ENCODE data around the gene CYP26B1.
A peak's percentile ranks its signal among the peaks of the same experiment; 100 is the strongest.

CYP26B1 gene

GRCh38 chr2:72118951-72119350 lies 28.7 kb downstream of the CYP26B1 start:
- Histone ChIP-seq H3K4me3 (ENCODE audit: control insufficient read depth in 1 of 7, extremely low read depth in 1 of 7, insufficient read depth in 4 of 7, low read depth in 2 of 7, low read length in 6 of 7) (no peak overlapping the region), H3K4me1 (ENCODE audit: control extremely low read depth in 1 of 4, control insufficient read depth in 4 of 4, insufficient read depth in 4 of 4, low read length in 3 of 4) (peaks cover 0 to 3% (median 0%) of the 10 kb centered on the region in 4 experiments), H3K9me3 (ENCODE audit: control extremely low read depth in 1 of 5, control insufficient read depth in 4 of 5, insufficient read depth in 2 of 5, low read depth in 1 of 5, low read length in 4 of 5) (peaks cover 0 to 4% (median 4%) of the 10 kb centered on the region in 5 experiments), H3K27me3 (replicated peaks in 2 of 5; ENCODE audit: control insufficient read depth in 4 of 5, insufficient read depth in 5 of 5, low read length in 4 of 5) (no peaks in the 10 kb centered on the region), H3K27ac (ENCODE audit: insufficient read depth in 1 of 2, low read depth in 1 of 2, low read length in 2 of 2, poor library complexity in 1 of 2, severe bottlenecking in 2 of 2) (no peak overlapping the region), H3K36me3 (ENCODE audit: control insufficient read depth in 4 of 4, insufficient read depth in 4 of 4, low read length in 3 of 4) (no peaks in the 10 kb centered on the region)
- POLR2A ChIA-PET, result no interaction called here
- 100% methylated on average over 4 of the region's 6 CpGs for WGBS (ENCODE audit: insufficient coverage)
- no peak for DNase-seq
- CTCF ChIA-PET, result no interaction called here

- DNase-seq, result no peak
- Histone ChIP-seq H3K27me3 (replicated peaks in 2 of 5; ENCODE audit: control insufficient read depth in 4 of 5, insufficient read depth in 5 of 5, low read length in 4 of 5) (no peaks in the 10 kb centered on the region), H3K36me3 (ENCODE audit: control insufficient read depth in 4 of 4, insufficient read depth in 4 of 4, low read length in 3 of 4) (no peaks in the 10 kb centered on the region), H3K9me3 (ENCODE audit: control extremely low read depth in 1 of 5, control insufficient read depth in 4 of 5, insufficient read depth in 2 of 5, low read depth in 1 of 5, low read length in 4 of 5) (peaks cover 0 to 4% (median 4%) of the 10 kb centered on the region in 5 experiments), H3K27ac (ENCODE audit: insufficient read depth in 1 of 2, low read depth in 1 of 2, low read length in 2 of 2, poor library complexity in 1 of 2, severe bottlenecking in 2 of 2) (no peak overlapping the region), H3K4me1 (ENCODE audit: control extremely low read depth in 1 of 4, control insufficient read depth in 4 of 4, insufficient read depth in 4 of 4, low read length in 3 of 4) (peaks cover 0 to 3% (median 0%) of the 10 kb centered on the region in 4 experiments), H3K4me3 (ENCODE audit: control insufficient read depth in 1 of 7, extremely low read depth in 1 of 7, insufficient read depth in 4 of 7, low read depth in 2 of 7, low read length in 6 of 7) (no peak overlapping the region)
- POLR2A ChIA-PET, result no interaction called here
- 97% methylated on average over 6 of the region's 6 CpGs for WGBS (ENCODE audit: insufficient coverage)
- CTCF ChIA-PET, result no interaction called here
These were observed 29.3 kb downstream of the CYP26B1 start for GRCh38 chr2:72118386-72118785.

DNA sequence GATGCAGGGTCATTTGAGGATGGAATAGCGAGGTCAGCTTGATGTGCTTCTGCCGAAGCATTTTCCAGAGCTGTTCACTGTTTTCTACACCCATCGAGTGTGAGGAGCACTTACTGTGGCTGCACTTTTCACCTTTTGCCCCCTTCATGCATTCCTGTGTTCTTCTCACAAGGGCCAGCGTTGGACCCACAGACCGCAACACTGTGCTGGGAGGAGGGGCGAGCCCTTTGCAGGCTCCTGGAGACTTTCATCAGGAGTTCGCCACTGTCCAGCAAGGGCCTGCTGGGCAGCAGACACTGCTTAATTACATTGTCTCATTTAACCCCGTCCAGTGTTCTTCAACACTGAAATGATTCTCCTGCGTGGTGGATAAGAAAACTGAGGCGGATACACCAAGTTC lies 29.9 kb downstream of the CYP26B1 start:
- no peaks in the 10 kb centered on the region for H3K27me3 ChIP-seq (replicated peaks in 2 of 5; ENCODE audit: control insufficient read depth in 4 of 5, insufficient read depth in 5 of 5, low read length in 4 of 5)
- no peak overlapping the region for H3K4me3 ChIP-seq (ENCODE audit: control insufficient read depth in 1 of 7, extremely low read depth in 1 of 7, insufficient read depth in 4 of 7, low read depth in 2 of 7, low read length in 6 of 7)
- ChIA-PET CTCF (no interaction called here), POLR2A (no interaction called here)
- H3K36me3 ChIP-seq (ENCODE audit: control insufficient read depth in 4 of 4, insufficient read depth in 4 of 4, low read length in 3 of 4), result no peaks in the 10 kb centered on the region
- peaks cover 0 to 3% (median 0%) of the 10 kb centered on the region in 4 experiments for H3K4me1 ChIP-seq (ENCODE audit: control extremely low read depth in 1 of 4, control insufficient read depth in 4 of 4, insufficient read depth in 4 of 4, low read length in 3 of 4)
- 96% methylated on average over 8 of the region's 10 CpGs for WGBS (ENCODE audit: insufficient coverage)
- peaks cover 0 to 4% (median under 1%) of the 10 kb centered on the region in 5 experiments for H3K9me3 ChIP-seq (ENCODE audit: control extremely low read depth in 1 of 5, control insufficient read depth in 4 of 5, insufficient read depth in 2 of 5, low read depth in 1 of 5, low read length in 4 of 5)
- DNase-seq, result no peak
- no peak overlapping the region for H3K27ac ChIP-seq (ENCODE audit: insufficient read depth in 1 of 2, low read depth in 1 of 2, low read length in 2 of 2, poor library complexity in 1 of 2, severe bottlenecking in 2 of 2)

- H3K4me3 ChIP-seq (ENCODE audit: control insufficient read depth in 1 of 7, extremely low read depth in 1 of 7, insufficient read depth in 4 of 7, low read depth in 2 of 7, low read length in 6 of 7), result no peak overlapping the region
These were observed 30.6 kb downstream of the CYP26B1 start for GRCh38 chr2:72117029-72117428.

DNA sequence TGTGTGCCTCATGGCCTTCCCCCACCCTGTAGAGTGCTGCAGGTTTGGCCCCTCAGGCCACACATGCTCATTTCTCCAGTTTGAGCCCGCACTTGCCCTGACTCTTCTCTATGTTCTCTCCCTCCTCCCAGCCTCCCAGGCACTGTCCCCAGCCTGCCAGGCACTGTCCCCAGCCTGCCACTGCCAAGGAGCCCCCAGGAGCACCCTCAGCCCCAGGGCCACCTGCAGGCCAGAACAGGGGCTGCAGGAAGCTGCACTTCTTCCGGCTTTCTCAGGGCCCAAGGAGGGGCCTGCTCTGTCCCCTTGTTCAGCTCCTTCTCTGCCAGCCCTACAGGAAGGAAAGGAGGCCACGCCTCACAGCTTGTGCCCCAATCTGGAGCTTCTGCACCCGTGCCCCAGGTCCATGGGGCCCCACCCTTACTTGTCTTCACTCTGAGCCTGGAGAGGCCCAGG lies 31.6 kb downstream of the CYP26B1 start:
- CTCF ChIA-PET, result no interaction called here
- Histone ChIP-seq H3K4me3 (ENCODE audit: control insufficient read depth in 1 of 7, extremely low read depth in 1 of 7, insufficient read depth in 4 of 7, low read depth in 2 of 7, low read length in 6 of 7) (no peak overlapping the region), H3K9me3 (ENCODE audit: control extremely low read depth in 1 of 5, control insufficient read depth in 4 of 5, insufficient read depth in 2 of 5, low read depth in 1 of 5, low read length in 4 of 5) (peaks cover 0 to under 1% (median 0%) of the 10 kb centered on the region in 5 experiments), H3K27me3 (replicated peaks in 2 of 5; ENCODE audit: control insufficient read depth in 4 of 5, insufficient read depth in 5 of 5, low read length in 4 of 5) (peaks cover 0 to under 1% (median 0%) of the 10 kb centered on the region in 5 experiments), H3K4me1 (ENCODE audit: control extremely low read depth in 1 of 4, control insufficient read depth in 4 of 4, insufficient read depth in 4 of 4, low read length in 3 of 4) (peaks cover 0 to 3% (median 0%) of the 10 kb centered on the region in 4 experiments), H3K36me3 (ENCODE audit: control insufficient read depth in 4 of 4, insufficient read depth in 4 of 4, low read length in 3 of 4) (no peaks in the 10 kb centered on the region), H3K27ac (ENCODE audit: insufficient read depth in 1 of 2, low read depth in 1 of 2, low read length in 2 of 2, poor library complexity in 1 of 2, severe bottlenecking in 2 of 2) (no peak overlapping the region)
- POLR2A ChIA-PET, result no interaction called here
- peak in 1 of 3 donors; percentile 12 for DNase-seq
- 54% methylated on average over 3 of the region's 4 CpGs for WGBS (ENCODE audit: insufficient coverage)

More at GRCh38 chr2:72117029-72117428, 30.6 kb downstream of the CYP26B1 start:
- 95% methylated on average over 6 of the region's 6 CpGs for WGBS (ENCODE audit: insufficient coverage)
- CTCF ChIA-PET, result no interaction called here
- H3K9me3 ChIP-seq (ENCODE audit: control extremely low read depth in 1 of 5, control insufficient read depth in 4 of 5, insufficient read depth in 2 of 5, low read depth in 1 of 5, low read length in 4 of 5), result peaks cover 0 to 3% (median 0%) of the 10 kb centered on the region in 5 experiments
- no peak overlapping the region for H3K27ac ChIP-seq (ENCODE audit: insufficient read depth in 1 of 2, low read depth in 1 of 2, low read length in 2 of 2, poor library complexity in 1 of 2, severe bottlenecking in 2 of 2)
- H3K27me3 ChIP-seq (replicated peaks in 2 of 5; ENCODE audit: control insufficient read depth in 4 of 5, insufficient read depth in 5 of 5, low read length in 4 of 5), result no peaks in the 10 kb centered on the region
- POLR2A ChIA-PET, result no interaction called here
- H3K4me1 ChIP-seq (ENCODE audit: control extremely low read depth in 1 of 4, control insufficient read depth in 4 of 4, insufficient read depth in 4 of 4, low read length in 3 of 4), result peaks cover 0 to 3% (median 0%) of the 10 kb centered on the region in 4 experiments
- no peak for DNase-seq
- no peaks in the 10 kb centered on the region for H3K36me3 ChIP-seq (ENCODE audit: control insufficient read depth in 4 of 4, insufficient read depth in 4 of 4, low read length in 3 of 4)

GRCh38 chr2:72115110-72116080 lies 32.3 kb downstream of the CYP26B1 start:
- ChIA-PET POLR2A (no interaction called here), CTCF (no interaction called here)
- H3K4me3 ChIP-seq (ENCODE audit: control insufficient read depth in 1 of 7, extremely low read depth in 1 of 7, insufficient read depth in 4 of 7, low read depth in 2 of 7, low read length in 6 of 7), result no peak overlapping the region
- H3K27ac ChIP-seq (ENCODE audit: insufficient read depth in 1 of 2, low read depth in 1 of 2, low read length in 2 of 2, poor library complexity in 1 of 2, severe bottlenecking in 2 of 2), result no peak overlapping the region
- H3K4me1 ChIP-seq (ENCODE audit: control extremely low read depth in 1 of 4, control insufficient read depth in 4 of 4, insufficient read depth in 4 of 4, low read length in 3 of 4), result peaks cover 0 to 3% (median 0%) of the 10 kb centered on the region in 4 experiments
- 81% methylated on average over 16 of the region's 18 CpGs for WGBS (ENCODE audit: insufficient coverage)
- no peak for DNase-seq
- peaks cover 0 to 3% (median 0%) of the 10 kb centered on the region in 5 experiments for H3K9me3 ChIP-seq (ENCODE audit: control extremely low read depth in 1 of 5, control insufficient read depth in 4 of 5, insufficient read depth in 2 of 5, low read depth in 1 of 5, low read length in 4 of 5)
- H3K36me3 ChIP-seq (ENCODE audit: control insufficient read depth in 4 of 4, insufficient read depth in 4 of 4, low read length in 3 of 4), result no peaks in the 10 kb centered on the region
- peaks cover 0 to 3% (median 0%) of the 10 kb centered on the region in 5 experiments for H3K27me3 ChIP-seq (replicated peaks in 2 of 5; ENCODE audit: control insufficient read depth in 4 of 5, insufficient read depth in 5 of 5, low read length in 4 of 5)

- H3K9me3 ChIP-seq (ENCODE audit: control extremely low read depth in 1 of 5, control insufficient read depth in 4 of 5, insufficient read depth in 2 of 5, low read depth in 1 of 5, low read length in 4 of 5), result peaks cover 0 to 3% (median 0%) of the 10 kb centered on the region in 5 experiments
- ChIA-PET CTCF (no interaction called here), POLR2A (no interaction called here)
- DNase-seq, result no peak
- H3K4me1 ChIP-seq (ENCODE audit: control extremely low read depth in 1 of 4, control insufficient read depth in 4 of 4, insufficient read depth in 4 of 4, low read length in 3 of 4), result peaks cover 0 to 3% (median 0%) of the 10 kb centered on the region in 4 experiments
- no peak overlapping the region for H3K4me3 ChIP-seq (ENCODE audit: control insufficient read depth in 1 of 7, extremely low read depth in 1 of 7, insufficient read depth in 4 of 7, low read depth in 2 of 7, low read length in 6 of 7)
- no peak overlapping the region for H3K27ac ChIP-seq (ENCODE audit: insufficient read depth in 1 of 2, low read depth in 1 of 2, low read length in 2 of 2, poor library complexity in 1 of 2, severe bottlenecking in 2 of 2)
- 100% methylated on average over 6 of the region's 11 CpGs for WGBS (ENCODE audit: insufficient coverage)
- no peaks in the 10 kb centered on the region for H3K36me3 ChIP-seq (ENCODE audit: control insufficient read depth in 4 of 4, insufficient read depth in 4 of 4, low read length in 3 of 4)
- H3K27me3 ChIP-seq (replicated peaks in 2 of 5; ENCODE audit: control insufficient read depth in 4 of 5, insufficient read depth in 5 of 5, low read length in 4 of 5), result peaks cover 0 to 3% (median 2%) of the 10 kb centered on the region in 5 experiments
These were observed 33.0 kb downstream of the CYP26B1 start for GRCh38 chr2:72114693-72115051.

Data from common myeloid progenitor, CD34-positive (primary cell).